Progenitor cell of endocrine pancreas (in vitro differentiated cells): ENCODE data around the gene FGF22. TPM values are rescaled to one million over a fixed set of nuclear protein-coding genes. Genes with fewer than 3 reads are reported as not detected.
A peak's percentile ranks its signal among the peaks of the same experiment; 100 is the strongest.

Experiments used
- DNase-seq: peaks from one replicate; pipeline ENCODE4 v3.0.0; 2021; ENCODE audit warnings: low spot score; ENCODE audit not compliant: unreplicated experiment
- H3K27ac Mint-ChIP-seq: 2 replicates; pipeline ENCODE4 v1.8.0; 2021; ENCODE audit warnings: mild to moderate bottlenecking, moderate library complexity, mixed read lengths
- H3K27me3 Mint-ChIP-seq: 2 replicates; pipeline ENCODE4 v1.8.0; 2021; ENCODE audit warnings: mixed read lengths
- H3K36me3 Mint-ChIP-seq: 2 replicates; pipeline ENCODE4 v1.8.0; 2022; ENCODE audit warnings: mixed read lengths; ENCODE audit not compliant: insufficient read depth
- H3K4me1 Mint-ChIP-seq: 2 replicates; pipeline ENCODE4 v1.8.0; 2021; ENCODE audit warnings: low read depth, mixed read lengths
- H3K4me3 Mint-ChIP-seq: 2 replicates; pipeline ENCODE4 v1.8.0; 2021; ENCODE audit warnings: low read depth, mild to moderate bottlenecking, moderate library complexity, mixed read lengths
- H3K9me3 Mint-ChIP-seq: 2 replicates; pipeline ENCODE4 v1.8.0; 2021; ENCODE audit warnings: low read depth, mixed read lengths
- total RNA-seq: library from RNA; stranded (reverse); gene quantifications from 2 replicates; pipeline ENCODE4 v1.2.1, GENCODE V29; 2021
- TF ChIP-seq, protein P1 (sequence below): fragments of 200-600 bp; sonication (generic); IDR thresholded peaks from one replicate; pipeline ENCODE4 v1.5.0; 2021; ENCODE audit warnings: antibody characterized with exemption, mild to moderate bottlenecking; ENCODE audit not compliant: unreplicated experiment

The FGF22 gene
- total RNA-seq, 1 donor from 2014 or later: 0.43 TPM

DNA sequence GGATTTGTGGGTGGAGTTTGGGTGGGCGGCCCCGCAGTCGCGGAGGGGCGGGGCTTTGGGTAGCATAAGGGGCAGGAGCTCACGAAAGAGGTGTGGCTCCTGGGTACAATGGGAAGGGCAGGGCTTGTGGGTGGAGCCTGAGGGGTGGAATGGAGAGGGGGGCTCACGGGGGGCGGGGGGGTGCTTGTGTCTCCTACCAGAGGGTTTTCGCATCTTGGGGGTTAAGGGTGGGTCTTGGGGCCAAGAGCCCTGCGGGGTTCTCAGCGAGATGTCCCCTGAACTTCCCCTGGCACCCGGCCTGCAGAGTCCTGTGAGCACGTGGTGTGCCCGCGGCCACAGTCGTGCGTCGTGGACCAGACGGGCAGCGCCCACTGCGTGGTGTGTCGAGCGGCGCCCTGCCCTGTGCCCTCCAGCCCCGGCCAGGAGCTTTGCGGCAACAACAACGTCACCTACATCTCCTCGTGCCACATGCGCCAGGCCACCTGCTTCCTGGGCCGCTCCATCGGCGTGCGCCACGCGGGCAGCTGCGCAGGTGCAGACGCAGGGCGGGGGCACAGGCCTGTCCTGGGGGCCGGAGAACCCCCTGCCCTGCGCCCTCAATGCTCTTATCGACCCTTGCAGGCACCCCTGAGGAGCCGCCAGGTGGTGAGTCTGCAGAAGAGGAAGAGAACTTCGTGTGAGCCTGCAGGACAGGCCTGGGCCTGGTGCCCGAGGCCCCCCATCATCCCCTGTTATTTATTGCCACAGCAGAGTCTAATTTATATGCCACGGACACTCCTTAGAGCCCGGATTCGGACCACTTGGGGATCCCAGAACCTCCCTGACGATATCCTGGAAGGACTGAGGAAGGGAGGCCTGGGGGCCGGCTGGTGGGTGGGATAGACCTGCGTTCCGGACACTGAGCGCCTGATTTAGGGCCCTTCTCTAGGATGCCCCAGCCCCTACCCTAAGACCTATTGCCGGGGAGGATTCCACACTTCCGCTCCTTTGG, 41.6 kb downstream of the FGF22 start:
- Mint-ChIP-seq H3K36me3 (no peaks in the 10 kb centered on the region), H3K27ac (peak overlapping the region; percentile 99)

DNA sequence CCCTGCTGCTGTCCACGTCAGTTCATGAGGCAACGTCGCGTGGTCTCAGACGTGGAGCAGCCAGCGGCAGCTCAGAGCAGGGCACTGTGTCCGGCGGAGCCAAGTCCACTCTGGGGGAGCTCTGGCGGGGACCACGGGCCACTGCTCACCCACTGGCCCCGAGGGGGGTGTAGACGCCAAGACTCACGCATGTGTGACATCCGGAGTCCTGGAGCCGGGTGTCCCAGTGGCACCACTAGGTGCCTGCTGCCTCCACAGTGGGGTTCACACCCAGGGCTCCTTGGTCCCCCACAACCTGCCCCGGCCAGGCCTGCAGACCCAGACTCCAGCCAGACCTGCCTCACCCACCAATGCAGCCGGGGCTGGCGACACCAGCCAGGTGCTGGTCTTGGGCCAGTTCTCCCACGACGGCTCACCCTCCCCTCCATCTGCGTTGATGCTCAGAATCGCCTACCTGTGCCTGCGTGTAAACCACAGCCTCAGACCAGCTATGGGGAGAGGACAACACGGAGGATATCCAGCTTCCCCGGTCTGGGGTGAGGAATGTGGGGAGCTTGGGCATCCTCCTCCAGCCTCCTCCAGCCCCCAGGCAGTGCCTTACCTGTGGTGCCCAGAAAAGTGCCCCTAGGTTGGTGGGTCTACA, 43.1 kb downstream of the FGF22 start:
- Mint-ChIP-seq H3K27me3 (no peaks in the 10 kb centered on the region), H3K9me3 (no peaks in the 10 kb centered on the region), H3K27ac (no peak overlapping the region), H3K36me3 (no peaks in the 10 kb centered on the region), H3K4me3 (no peak overlapping the region), H3K4me1 (no peaks in the 10 kb centered on the region)
- DNase-seq: no peak
- TF ChIP-seq, protein P1, sequence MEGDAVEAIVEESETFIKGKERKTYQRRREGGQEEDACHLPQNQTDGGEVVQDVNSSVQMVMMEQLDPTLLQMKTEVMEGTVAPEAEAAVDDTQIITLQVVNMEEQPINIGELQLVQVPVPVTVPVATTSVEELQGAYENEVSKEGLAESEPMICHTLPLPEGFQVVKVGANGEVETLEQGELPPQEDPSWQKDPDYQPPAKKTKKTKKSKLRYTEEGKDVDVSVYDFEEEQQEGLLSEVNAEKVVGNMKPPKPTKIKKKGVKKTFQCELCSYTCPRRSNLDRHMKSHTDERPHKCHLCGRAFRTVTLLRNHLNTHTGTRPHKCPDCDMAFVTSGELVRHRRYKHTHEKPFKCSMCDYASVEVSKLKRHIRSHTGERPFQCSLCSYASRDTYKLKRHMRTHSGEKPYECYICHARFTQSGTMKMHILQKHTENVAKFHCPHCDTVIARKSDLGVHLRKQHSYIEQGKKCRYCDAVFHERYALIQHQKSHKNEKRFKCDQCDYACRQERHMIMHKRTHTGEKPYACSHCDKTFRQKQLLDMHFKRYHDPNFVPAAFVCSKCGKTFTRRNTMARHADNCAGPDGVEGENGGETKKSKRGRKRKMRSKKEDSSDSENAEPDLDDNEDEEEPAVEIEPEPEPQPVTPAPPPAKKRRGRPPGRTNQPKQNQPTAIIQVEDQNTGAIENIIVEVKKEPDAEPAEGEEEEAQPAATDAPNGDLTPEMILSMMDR: no peak

More for the DNA sequence above, 41.6 kb downstream of the FGF22 start:
- DNase-seq: no peak
- Mint-ChIP-seq H3K4me3 (peak overlapping the region; percentile 91), H3K4me1 (no peaks in the 10 kb centered on the region), H3K27me3 (no peaks in the 10 kb centered on the region), H3K9me3 (no peaks in the 10 kb centered on the region)
- TF ChIP-seq, protein P1: no peak

DNA sequence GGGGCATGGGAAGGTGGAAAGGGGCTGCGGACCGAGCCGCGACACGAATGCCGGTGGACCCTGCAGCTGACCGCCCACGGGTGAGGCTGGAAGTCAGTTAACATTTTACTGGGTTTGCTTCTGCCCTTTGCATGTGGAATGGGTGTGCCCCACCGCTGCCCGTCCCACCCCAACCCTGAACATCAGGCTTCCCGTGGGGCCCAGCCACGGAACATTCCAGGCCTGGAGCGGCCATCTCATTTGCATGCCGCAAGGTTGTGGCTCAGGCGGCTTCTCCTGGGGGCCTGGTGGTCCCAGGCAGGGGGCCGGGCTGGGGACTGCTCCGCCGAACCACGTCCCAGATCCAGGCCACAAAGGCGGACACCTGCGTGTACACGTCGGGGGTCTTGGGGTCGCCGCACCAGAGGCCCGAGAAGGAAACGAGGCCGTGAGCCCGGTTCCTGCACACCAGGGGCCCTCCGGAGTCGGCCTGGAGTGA, 45.8 kb downstream of the FGF22 start:
- H3K9me3 Mint-ChIP-seq: no peaks in the 10 kb centered on the region
- no peak overlapping the region for H3K27ac Mint-ChIP-seq
- no peaks in the 10 kb centered on the region for H3K27me3 Mint-ChIP-seq
- no peaks in the 10 kb centered on the region for H3K36me3 Mint-ChIP-seq
- H3K4me3 Mint-ChIP-seq: no peak overlapping the region
- no peaks in the 10 kb centered on the region for H3K4me1 Mint-ChIP-seq
- no peak for DNase-seq
- TF ChIP-seq, protein P1: no peak

DNA sequence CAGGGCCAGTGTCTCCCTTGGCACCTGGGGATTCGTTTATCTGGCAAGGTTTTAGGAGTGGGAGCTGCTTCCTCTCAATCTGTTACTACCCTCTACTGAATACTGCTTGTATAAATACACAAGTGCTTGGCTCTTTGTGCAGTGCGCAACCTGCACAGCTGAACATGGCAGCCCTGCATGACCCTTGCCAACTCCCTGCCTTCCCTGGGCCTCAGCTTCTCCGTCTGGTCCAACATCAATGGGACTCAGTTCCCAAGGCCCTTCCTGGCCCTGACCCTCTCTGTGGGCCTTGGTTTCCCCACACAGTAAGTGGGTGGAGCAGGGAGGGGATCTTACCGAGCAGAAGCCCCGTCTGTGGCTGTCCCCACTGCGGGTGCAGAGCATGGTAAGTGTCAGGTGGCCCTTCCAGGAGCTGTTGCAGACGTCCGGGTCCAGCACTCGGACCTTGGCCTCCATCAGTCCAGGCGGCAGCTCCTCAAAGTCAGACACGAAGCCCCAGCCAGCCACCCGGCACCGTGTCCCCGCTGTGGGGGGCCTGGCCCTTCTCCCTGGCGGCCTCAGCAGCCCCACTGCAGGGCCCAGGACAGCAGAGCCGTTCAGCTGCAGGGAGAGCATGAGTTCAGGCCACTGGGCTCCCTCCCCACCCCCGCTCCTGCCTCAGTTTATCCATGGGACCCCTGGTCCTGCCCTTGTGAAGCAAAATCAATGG, 47.1 kb downstream of the FGF22 start:
- H3K27ac Mint-ChIP-seq: no peak overlapping the region
- no peak for DNase-seq
- H3K27me3 Mint-ChIP-seq: no peaks in the 10 kb centered on the region
- H3K4me1 Mint-ChIP-seq: no peaks in the 10 kb centered on the region
- TF ChIP-seq, protein P1: no peak
- no peaks in the 10 kb centered on the region for H3K9me3 Mint-ChIP-seq
- H3K36me3 Mint-ChIP-seq: no peaks in the 10 kb centered on the region
- H3K4me3 Mint-ChIP-seq: no peak overlapping the region
